PFSK-1 (cell line): ENCODE results near the gene SNX10.

Source experiments
- POLR2AphosphoS5 ChIP-seq: IDR thresholded peaks from 2 replicates; pipeline ENCODE4 v1.6.1; 2012; ENCODE audit warnings: low read depth, mild to moderate bottlenecking, control low read depth, low read length, moderate library complexity
- SIN3A ChIP-seq: IDR thresholded peaks from 2 replicates; pipeline ENCODE4 v1.6.1; 2012; ENCODE audit warnings: mild to moderate bottlenecking, low read length, moderate library complexity, borderline replicate concordance; ENCODE audit not compliant: insufficient read depth
- TAF1 ChIP-seq: IDR thresholded peaks from 2 replicates; pipeline ENCODE4 v1.6.1; 2012; ENCODE audit warnings: low read length, control low read depth, borderline replicate concordance; ENCODE audit not compliant: insufficient read depth

- TF ChIP-seq SIN3A (no peak), POLR2AphosphoS5 (no peak), TAF1 (no peak)
Observed at GRCh38 chr7:26372704-26373103, 81.0 kb downstream of the SNX10 start.
